Measurements from ENCODE around the gene CKLF.

The CKLF gene

GRCh38 chr16:66544016-66544757, 8.2 kb upstream of the CKLF start:
- Histone ChIP-seq H3K9ac (ENCODE audit: low read depth, low read length) (no peak overlapping the region), H3K4me1 (ENCODE audit: insufficient read depth, low read length) (0 out of 2 replicates have a peak, but pooled peaks cover 3% of the 10 kb centered on the region), H3K9me3 (ENCODE audit: control insufficient read depth, insufficient read depth, low read length) (no peaks in the 10 kb centered on the region), H3K36me3 (ENCODE audit: insufficient read depth, low read length) (no peaks in the 10 kb centered on the region)

GRCh38 chr16:66547101-66547989, 5.0 kb upstream of the CKLF start:
- Histone ChIP-seq H3K9ac (ENCODE audit: low read depth, low read length) (no peak overlapping the region), H3K4me1 (ENCODE audit: insufficient read depth, low read length) (peaks cover 7% of the 10 kb centered on the region; the same call in 1 of the 2 replicates), H3K36me3 (ENCODE audit: insufficient read depth, low read length) (no peaks in the 10 kb centered on the region), H3K9me3 (ENCODE audit: control insufficient read depth, insufficient read depth, low read length) (no peaks in the 10 kb centered on the region)

GRCh38 chr16:66548068-66548467, 4.3 kb upstream of the CKLF start:
- H3K9ac ChIP-seq (ENCODE audit: low read depth, low read length) = no peak overlapping the region
- no peaks in the 10 kb centered on the region for H3K36me3 ChIP-seq (ENCODE audit: insufficient read depth, low read length)

GRCh38 chr16:66548868-66549267, 3.5 kb upstream of the CKLF start:
- Histone ChIP-seq H3K36me3 (ENCODE audit: insufficient read depth, low read length) (no peaks in the 10 kb centered on the region), H3K9me3 (ENCODE audit: control insufficient read depth, insufficient read depth, low read length) (no peaks in the 10 kb centered on the region), H3K4me1 (ENCODE audit: insufficient read depth, low read length) (peaks cover 7% of the 10 kb centered on the region; the same call in 1 of the 2 replicates), H3K9ac (ENCODE audit: low read depth, low read length) (peak overlapping the region; percentile 82)

More at GRCh38 chr16:66548068-66548467, 4.3 kb upstream of the CKLF start:
- Histone ChIP-seq H3K9me3 (ENCODE audit: control insufficient read depth, insufficient read depth, low read length) (no peaks in the 10 kb centered on the region), H3K4me1 (ENCODE audit: insufficient read depth, low read length) (peaks cover 7% of the 10 kb centered on the region; the same call in 1 of the 2 replicates)

- peaks cover 7% of the 10 kb centered on the region; the same call in 1 of the 2 replicates for H3K4me1 ChIP-seq (ENCODE audit: insufficient read depth, low read length)
- no peaks in the 10 kb centered on the region for H3K36me3 ChIP-seq (ENCODE audit: insufficient read depth, low read length)
- H3K9me3 ChIP-seq (ENCODE audit: control insufficient read depth, insufficient read depth, low read length) = no peaks in the 10 kb centered on the region
- H3K9ac ChIP-seq (ENCODE audit: low read depth, low read length) = peak within 1 kb of the TSS; percentile 82
These were observed 2.9 kb upstream of the CKLF start, which contains the start of gene TK2 for GRCh38 chr16:66549284-66550131. TSS of gene TK2 (minus strand) at chr16:66550122. CDS start at chr16:66550061, 61 bp downstream.

- H3K9me3 ChIP-seq (ENCODE audit: control insufficient read depth, insufficient read depth, low read length) = no peaks in the 10 kb centered on the region
- no peaks in the 10 kb centered on the region for H3K36me3 ChIP-seq (ENCODE audit: insufficient read depth, low read length)
- H3K4me1 ChIP-seq (ENCODE audit: insufficient read depth, low read length) = peaks cover 7% of the 10 kb centered on the region; the same call in 1 of the 2 replicates
- no peak overlapping the region for H3K9ac ChIP-seq (ENCODE audit: low read depth, low read length)
These were observed 1.0 kb upstream of the CKLF start for GRCh38 chr16:66551348-66551759.

GRCh38 chr16:66551788-66552285, 539 bp upstream of the CKLF start:
- H3K9ac ChIP-seq (ENCODE audit: low read depth, low read length) = peak overlapping the region; percentile 58
- no peaks in the 10 kb centered on the region for H3K36me3 ChIP-seq (ENCODE audit: insufficient read depth, low read length)
- H3K4me1 ChIP-seq (ENCODE audit: insufficient read depth, low read length) = peaks cover 7% of the 10 kb centered on the region; the same call in 1 of the 2 replicates
- H3K9me3 ChIP-seq (ENCODE audit: control insufficient read depth, insufficient read depth, low read length) = no peaks in the 10 kb centered on the region

GRCh38 chr16:66553223-66553622, 847 bp downstream of the CKLF start:
- Histone ChIP-seq H3K4me1 (ENCODE audit: insufficient read depth, low read length) (peaks cover 7% of the 10 kb centered on the region; the same call in 1 of the 2 replicates), H3K9ac (ENCODE audit: low read depth, low read length) (peak overlapping the region; percentile 58; the same call in 1 of the 2 replicates), H3K36me3 (ENCODE audit: insufficient read depth, low read length) (peaks cover 3% of the 10 kb centered on the region; the same call in 1 of the 2 replicates)

GRCh38 chr16:66554021-66554420, 1.6 kb downstream of the CKLF start:
- no peak overlapping the region for H3K9ac ChIP-seq (ENCODE audit: low read depth, low read length)
- peaks cover 7% of the 10 kb centered on the region; the same call in 1 of the 2 replicates for H3K4me1 ChIP-seq (ENCODE audit: insufficient read depth, low read length)
- H3K36me3 ChIP-seq (ENCODE audit: insufficient read depth, low read length) = peaks cover 3% of the 10 kb centered on the region; the same call in 1 of the 2 replicates
- H3K9me3 ChIP-seq (ENCODE audit: control insufficient read depth, insufficient read depth, low read length) = no peaks in the 10 kb centered on the region

More at GRCh38 chr16:66553223-66553622, 847 bp downstream of the CKLF start:
- H3K9me3 ChIP-seq (ENCODE audit: control insufficient read depth, insufficient read depth, low read length) = no peaks in the 10 kb centered on the region

- Histone ChIP-seq H3K36me3 (ENCODE audit: insufficient read depth, low read length) (peaks cover 3% of the 10 kb centered on the region; the same call in 1 of the 2 replicates), H3K4me1 (ENCODE audit: insufficient read depth, low read length) (peaks cover 7% of the 10 kb centered on the region; the same call in 1 of the 2 replicates), H3K9me3 (ENCODE audit: control insufficient read depth, insufficient read depth, low read length) (no peaks in the 10 kb centered on the region), H3K9ac (ENCODE audit: low read depth, low read length) (no peak overlapping the region)
These were observed 2.1 kb downstream of the CKLF start for GRCh38 chr16:66554495-66554894.

- Histone ChIP-seq H3K36me3 (ENCODE audit: insufficient read depth, low read length) (peaks cover 3% of the 10 kb centered on the region; the same call in 1 of the 2 replicates), H3K9me3 (ENCODE audit: control insufficient read depth, insufficient read depth, low read length) (no peaks in the 10 kb centered on the region), H3K9ac (ENCODE audit: low read depth, low read length) (no peak overlapping the region), H3K4me1 (ENCODE audit: insufficient read depth, low read length) (no peaks in the 10 kb centered on the region)
These were observed 7.7 kb downstream of the CKLF start for GRCh38 chr16:66560107-66560506.

GRCh38 chr16:66561381-66562080, 9.2 kb downstream of the CKLF start:
- no peaks in the 10 kb centered on the region for H3K4me1 ChIP-seq (ENCODE audit: insufficient read depth, low read length)
- H3K9ac ChIP-seq (ENCODE audit: low read depth, low read length) = no peak overlapping the region
- peaks cover 3% of the 10 kb centered on the region; the same call in 1 of the 2 replicates for H3K36me3 ChIP-seq (ENCODE audit: insufficient read depth, low read length)
- no peaks in the 10 kb centered on the region for H3K9me3 ChIP-seq (ENCODE audit: control insufficient read depth, insufficient read depth, low read length)

- Histone ChIP-seq H3K4me1 (ENCODE audit: insufficient read depth, low read length) (no peaks in the 10 kb centered on the region), H3K36me3 (ENCODE audit: insufficient read depth, low read length) (peaks cover 3% of the 10 kb centered on the region; the same call in 1 of the 2 replicates), H3K9me3 (ENCODE audit: control insufficient read depth, insufficient read depth, low read length) (no peaks in the 10 kb centered on the region)
These were observed 10.0 kb downstream of the CKLF start for GRCh38 chr16:66562409-66562808.

More at GRCh38 chr16:66562409-66562808, 10.0 kb downstream of the CKLF start:
- no peak overlapping the region for H3K9ac ChIP-seq (ENCODE audit: low read depth, low read length)
